Small intestine (tissue), 7 donors: ENCODE data around the gene EMC9. TPM values are rescaled to one million over a fixed set of nuclear protein-coding genes. Genes with fewer than 3 reads are reported as not detected.
"Not testable (repeated sequence)": the region's sequence is repeated elsewhere in the genome, so short reads cannot be mapped to it uniquely, and the experiment has no call there.

Experiments used
- DNase-seq, 2 donors: peaks; one replicate each; pipeline versions ENCODE4 v3.0.0 to v3.0.0-alpha.2; 2013
- FAIRE-seq: peaks from 2 replicates; lab custom pipeline; 2012; peaks lifted over from hg19 to GRCh38; lab: Jason Lieb, UNC
- H3K27ac ChIP-seq, 3 donors: one replicate each; pipeline ENCODE4 v1.5.1; 2013; ENCODE audit warnings: low read length in 2 of 3, mild to moderate bottlenecking in 2 of 3, control low read depth in 1 of 3, inconsistent platforms in 1 of 3, low read depth in 1 of 3, moderate library complexity in 1 of 3
- H3K27me3 ChIP-seq, 3 donors: one replicate each; pipeline ENCODE4 v1.6.1; 2013; ENCODE audit warnings: low read length in 3 of 3, inconsistent platforms in 1 of 3; ENCODE audit not compliant: control insufficient read depth in 3 of 3, insufficient read depth in 3 of 3
- H3K36me3 ChIP-seq, 3 donors: one replicate each; pipeline ENCODE4 v1.6.1; 2013; ENCODE audit warnings: low read length in 3 of 3, inconsistent platforms in 1 of 3, low read depth in 1 of 3, mild to moderate bottlenecking in 1 of 3, moderate library complexity in 1 of 3; ENCODE audit not compliant: control insufficient read depth in 3 of 3, insufficient read depth in 2 of 3
- H3K4me1 ChIP-seq, 3 donors: one replicate each; pipeline ENCODE4 v1.6.1; 2013; ENCODE audit warnings: low read length in 2 of 3, inconsistent platforms in 1 of 3, low read depth in 1 of 3, mild to moderate bottlenecking in 1 of 3, moderate library complexity in 1 of 3; ENCODE audit not compliant: control insufficient read depth in 3 of 3, insufficient read depth in 2 of 3
- H3K4me3 ChIP-seq, 3 donors: one replicate each; pipeline ENCODE4 v1.5.1; 2013; ENCODE audit warnings: low read length in 3 of 3, control low read depth in 1 of 3, inconsistent platforms in 1 of 3, low read depth in 1 of 3, mild to moderate bottlenecking in 1 of 3, moderate library complexity in 1 of 3
- H3K9me3 ChIP-seq, 2 donors: one replicate each; pipeline ENCODE4 v1.6.1; 2013; ENCODE audit warnings: low read depth in 1 of 2, low read length in 1 of 2; ENCODE audit not compliant: control insufficient read depth in 2 of 2, insufficient read depth in 1 of 2
- WGBS, 3 donors: extraction: QIAGEN DNeasy Blood & Tissue Kit; methylation state at CpG; one replicate each; pipeline ENCODE4 v1.1.7; 2013; 5-methylcytosine and 5-hydroxymethylcytosine counted together
- polyA plus RNA-seq, 4 donors: library from polyadenylated mRNA; stranded (reverse) in 3 of 4; unstranded in 1 of 4; fragments of 200-250 nt in 3 of 4; fragments of 120-200 nt in 1 of 4; gene quantifications; one replicate each; pipeline versions ENCODE4 v1.2.1 to v1.2.3, GENCODE V29; 2013
- donor health status: healthy with polysubstance abuse.
- donor health status: control.
- donor health status: control.
- donor health status: Bipolar disorder and iron deficiency.
- donor health status: healthy.

Gene EMC9
- polyA plus RNA-seq, 4 donors: 27.2 to 74.7 (median 41.3) TPM

- H3K4me1 ChIP-seq: peaks cover 0 to 21% (median 0%) of the 10 kb centered on the region in 3 donors
- DNase-seq: no peak
- peaks cover 0 to 3% of the 10 kb centered on the region in 2 donors for H3K9me3 ChIP-seq
- peaks cover 0 to 16% (median under 1%) of the 10 kb centered on the region in 3 donors for H3K36me3 ChIP-seq
- 37 to 49% (median 45%) methylated on average over 5 of the region's 5 CpGs for WGBS, 3 donors
- no peaks in the 10 kb centered on the region for H3K27me3 ChIP-seq
- FAIRE-seq: no peak
- peak overlapping the region in 2 of 3 donors; percentile 9 to 41 for H3K27ac ChIP-seq
- H3K4me3 ChIP-seq: no peak overlapping the region
Measured at GRCh38 chr14:24108336-24108874, 33.0 kb downstream of the EMC9 start.

- no peak for DNase-seq
- Histone ChIP-seq H3K9me3 (peaks cover 0 to 3% of the 10 kb centered on the region in 2 donors), H3K4me3 (no peak overlapping the region), H3K27me3 (no peaks in the 10 kb centered on the region), H3K4me1 (peaks cover 0 to 19% (median 0%) of the 10 kb centered on the region in 3 donors), H3K27ac (no peak overlapping the region), H3K36me3 (peaks cover 0 to 31% (median 9%) of the 10 kb centered on the region in 3 donors)
- FAIRE-seq: no peak
- WGBS, 3 donors: 79 to 90% (median 83%) methylated on average over 4 of the region's 4 CpGs
Measured at GRCh38 chr14:24106672-24107271, 34.6 kb downstream of the EMC9 start.

- not testable (repeated sequence) for H3K4me3 ChIP-seq, H3K27me3 ChIP-seq, H3K9me3 ChIP-seq, FAIRE-seq, DNase-seq
- H3K36me3 ChIP-seq: peaks cover 4 to 41% (median 9%) of the 10 kb centered on the region in 3 donors
- H3K4me1 ChIP-seq: peaks cover 0 to 13% (median 0%) of the 10 kb centered on the region in 3 donors
- 90 to 93% (median 93%) methylated on average over 8 of the region's 8 CpGs for WGBS, 3 donors
- H3K27ac ChIP-seq: peak overlapping the region in 1 of 3 donors; percentile 14
Measured at GRCh38 chr14:24105609-24106239, 35.7 kb downstream of the EMC9 start.

DNA sequence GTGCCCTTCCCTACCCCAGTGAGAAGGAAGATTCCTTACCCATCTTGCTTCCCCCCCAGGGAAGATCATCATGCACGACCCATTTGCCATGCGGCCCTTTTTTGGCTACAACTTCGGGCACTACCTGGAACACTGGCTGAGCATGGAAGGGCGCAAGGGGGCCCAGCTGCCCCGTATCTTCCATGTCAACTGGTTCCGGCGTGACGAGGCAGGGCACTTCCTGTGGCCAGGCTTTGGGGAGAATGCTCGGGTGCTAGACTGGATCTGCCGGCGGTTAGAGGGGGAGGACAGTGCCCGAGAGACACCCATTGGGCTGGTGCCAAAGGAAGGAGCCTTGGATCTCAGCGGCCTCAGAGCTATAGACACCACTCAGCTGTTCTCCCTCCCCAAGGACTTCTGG lies 37.9 kb downstream of the EMC9 start:
- Histone ChIP-seq H3K9me3 (peaks cover 0 to 3% of the 10 kb centered on the region in 2 donors), H3K4me1 (peaks cover 0 to 11% (median 0%) of the 10 kb centered on the region in 3 donors), H3K27me3 (no peaks in the 10 kb centered on the region), H3K36me3 (peaks cover 9 to 63% (median 20%) of the 10 kb centered on the region in 3 donors), H3K27ac (no peak overlapping the region), H3K4me3 (no peak overlapping the region)
- no peak for FAIRE-seq
- no peak for DNase-seq
- 92 to 95% (median 95%) methylated on average over 13 of the region's 13 CpGs for WGBS, 3 donors

DNA sequence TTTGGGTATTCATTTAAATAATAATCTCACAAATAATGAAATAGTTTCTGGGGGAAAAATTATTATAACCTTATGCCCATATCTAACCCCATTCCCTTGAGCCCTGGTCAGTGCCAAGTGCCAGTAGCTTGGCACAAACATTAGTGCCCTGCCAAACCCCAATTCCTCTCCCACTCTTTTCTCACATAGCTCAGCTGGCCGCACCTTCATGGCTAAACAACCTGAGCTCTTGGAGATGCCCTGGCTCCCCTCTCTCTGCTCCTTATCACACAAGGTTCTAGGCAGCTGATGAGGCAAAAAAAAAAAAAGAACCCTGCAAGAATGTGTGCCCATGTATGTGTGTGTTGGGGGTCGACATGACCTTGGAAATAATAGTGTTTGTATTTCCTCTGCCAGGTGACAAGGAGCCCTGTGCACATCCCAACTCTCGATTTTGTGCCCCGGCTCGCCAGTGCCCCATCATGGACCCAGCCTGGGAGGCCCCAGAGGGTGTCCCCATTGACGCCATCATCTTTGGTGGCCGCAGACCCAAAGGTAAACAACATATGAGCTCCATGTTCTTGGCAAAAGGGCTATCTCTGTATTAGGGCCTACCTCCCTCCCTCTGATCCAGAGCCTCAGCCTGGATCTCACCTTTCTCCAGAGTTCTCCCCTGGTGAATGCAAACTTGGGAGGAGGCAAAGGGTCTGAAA lies 38.9 kb downstream of the EMC9 start:
- no peak for DNase-seq
- Histone ChIP-seq H3K4me1 (peaks cover 0 to 14% (median 2%) of the 10 kb centered on the region in 3 donors), H3K27ac (no peak overlapping the region), H3K4me3 (no peak overlapping the region), H3K36me3 (peaks cover 9 to 72% (median 23%) of the 10 kb centered on the region in 3 donors), H3K27me3 (no peaks in the 10 kb centered on the region), H3K9me3 (peaks cover 0 to 3% of the 10 kb centered on the region in 2 donors)
- 92 to 97% (median 93%) methylated on average over 7 of the region's 7 CpGs for WGBS, 3 donors
- no peak for FAIRE-seq

DNA sequence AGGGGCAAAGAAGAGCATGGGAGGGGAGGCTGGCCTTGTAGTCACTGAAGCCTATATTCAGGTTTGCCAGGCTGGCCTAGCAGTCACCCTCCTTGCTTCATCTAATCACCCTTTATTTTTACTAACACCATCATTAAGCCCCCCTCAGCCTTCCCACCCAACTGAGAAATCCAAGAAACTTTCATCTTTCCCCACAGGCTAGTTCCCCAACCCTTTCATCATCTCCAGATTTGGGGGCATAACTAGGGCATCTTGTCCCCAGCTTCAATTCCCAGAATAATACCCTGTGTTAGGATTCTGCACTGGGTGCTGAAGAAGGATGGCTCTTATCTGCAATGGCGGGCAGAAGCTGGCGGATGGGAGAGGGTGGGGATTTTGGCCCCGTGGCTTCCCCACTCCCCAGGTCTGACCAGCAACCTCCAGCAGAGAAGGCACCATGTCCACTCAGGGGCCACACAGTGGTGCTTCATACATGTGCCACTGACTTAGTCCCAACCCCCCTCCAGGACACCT lies 40.4 kb downstream of the EMC9 start:
- DNase-seq (no peak), FAIRE-seq (no peak)
- H3K36me3 ChIP-seq: peaks cover 9 to 87% (median 27%) of the 10 kb centered on the region in 3 donors
- no peak overlapping the region for H3K27ac ChIP-seq
- 83 to 94% (median 88%) methylated on average over 3 of the region's 3 CpGs for WGBS, 3 donors
- no peaks in the 10 kb centered on the region for H3K27me3 ChIP-seq
- H3K4me3 ChIP-seq: no peak overlapping the region
- peaks cover 0 to 21% (median 2%) of the 10 kb centered on the region in 3 donors for H3K4me1 ChIP-seq
- peaks cover 0 to 3% of the 10 kb centered on the region in 2 donors for H3K9me3 ChIP-seq

GRCh38 chr14:24100197-24100981 lies 41.0 kb downstream of the EMC9 start:
- Histone ChIP-seq H3K4me3 (no peak overlapping the region), H3K27me3 (no peaks in the 10 kb centered on the region), H3K27ac (no peak overlapping the region), H3K36me3 (peaks cover 9 to 91% (median 27%) of the 10 kb centered on the region in 3 donors), H3K9me3 (peaks cover 0 to 3% of the 10 kb centered on the region in 2 donors), H3K4me1 (peaks cover 0 to 26% (median 2%) of the 10 kb centered on the region in 3 donors)
- no peak for DNase-seq
- 61 to 82% (median 63%) methylated on average over 4 of the region's 4 CpGs for WGBS, 3 donors
- no peak for FAIRE-seq
